CD4-positive, alpha-beta T cell treated with Interleukin-4 for 4 hours (primary cell): Measurements from ENCODE around the gene MAB21L1.

ENCODE experiments used
- DNase-seq: peaks from one replicate; pipeline ENCODE4 v3.0.0-alpha.2; 2020

Gene MAB21L1

GRCh38 chr13:35475960-35476943 lies at the start of gene MAB21L1:
MAB21L1 (minus strand) TSS chr13:35476689; CDS start chr13:35476138, 551 bp downstream.
- DNase-seq: no peak

DNA sequence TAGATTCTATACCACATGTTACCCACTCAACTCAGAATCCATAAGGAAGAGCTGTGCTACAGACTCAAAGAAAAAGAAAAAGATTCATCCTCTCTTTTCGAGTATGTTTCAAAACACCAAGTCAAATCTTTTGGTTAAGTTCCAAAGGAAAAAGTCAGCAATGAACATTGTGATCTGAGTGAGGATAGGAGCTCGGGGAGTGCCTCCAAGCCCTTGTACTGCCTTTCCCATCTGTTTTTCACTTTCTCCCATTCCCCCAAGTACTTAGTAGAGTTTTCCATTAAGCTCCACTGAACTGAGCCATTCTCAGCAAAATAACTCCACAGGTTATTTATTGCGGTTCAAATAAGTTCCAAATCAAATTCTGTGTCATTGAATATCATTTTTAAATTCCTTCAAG lies 47.7 kb upstream of the MAB21L1 start:
- no peak for DNase-seq

DNA sequence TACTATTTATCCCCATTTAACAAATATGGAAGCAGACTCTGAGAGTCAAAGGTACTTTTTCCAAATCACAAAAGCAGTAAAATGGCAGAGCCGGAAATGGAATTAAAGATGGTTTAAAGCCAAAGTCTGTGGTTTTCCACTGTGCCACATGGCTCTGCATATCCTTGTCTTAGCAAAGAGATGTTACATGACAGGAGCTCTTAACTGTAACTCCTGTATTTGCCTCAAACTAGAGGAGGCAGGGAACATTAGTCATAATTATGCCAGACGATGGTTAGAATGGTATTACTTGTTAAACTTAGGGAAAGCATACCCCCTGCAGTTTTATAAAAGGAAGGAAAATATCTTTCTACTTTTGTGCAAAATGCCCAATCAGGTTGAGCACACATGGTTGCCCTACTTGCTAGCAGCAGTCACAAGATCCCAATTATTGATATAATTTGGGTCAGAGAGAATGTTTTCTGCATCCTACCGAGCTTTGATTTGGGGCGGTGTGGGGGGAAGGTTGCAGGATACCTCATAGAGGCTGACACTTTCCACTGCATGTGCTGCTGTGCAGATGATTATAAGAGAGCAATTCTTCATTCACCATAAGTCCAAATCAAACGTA lies 42.0 kb upstream of the MAB21L1 start:
- DNase-seq: no peak

GRCh38 chr13:35514801-35515502 lies 38.5 kb upstream of the MAB21L1 start:
- DNase-seq: no peak

DNA sequence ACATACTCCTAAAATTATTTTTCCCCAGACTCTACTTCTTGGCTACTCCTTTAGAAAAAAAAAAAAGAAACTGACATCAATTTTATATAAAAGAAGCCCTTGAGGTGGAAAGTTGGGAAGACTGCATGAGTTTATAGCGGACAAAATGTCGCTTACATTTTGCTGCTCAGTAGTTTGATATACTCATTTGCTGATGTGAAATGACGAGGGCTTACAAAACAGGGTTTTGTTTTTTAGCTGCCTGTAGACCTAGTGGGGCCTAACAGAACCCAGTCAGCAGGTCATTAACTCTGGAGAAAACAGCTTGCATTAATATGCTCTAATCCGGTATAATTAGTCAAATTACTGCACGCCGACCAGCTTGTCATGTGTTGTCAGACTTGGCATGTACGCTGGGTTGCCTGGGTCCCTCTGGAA lies 37.6 kb upstream of the MAB21L1 start:
- DNase-seq: no peak

DNA sequence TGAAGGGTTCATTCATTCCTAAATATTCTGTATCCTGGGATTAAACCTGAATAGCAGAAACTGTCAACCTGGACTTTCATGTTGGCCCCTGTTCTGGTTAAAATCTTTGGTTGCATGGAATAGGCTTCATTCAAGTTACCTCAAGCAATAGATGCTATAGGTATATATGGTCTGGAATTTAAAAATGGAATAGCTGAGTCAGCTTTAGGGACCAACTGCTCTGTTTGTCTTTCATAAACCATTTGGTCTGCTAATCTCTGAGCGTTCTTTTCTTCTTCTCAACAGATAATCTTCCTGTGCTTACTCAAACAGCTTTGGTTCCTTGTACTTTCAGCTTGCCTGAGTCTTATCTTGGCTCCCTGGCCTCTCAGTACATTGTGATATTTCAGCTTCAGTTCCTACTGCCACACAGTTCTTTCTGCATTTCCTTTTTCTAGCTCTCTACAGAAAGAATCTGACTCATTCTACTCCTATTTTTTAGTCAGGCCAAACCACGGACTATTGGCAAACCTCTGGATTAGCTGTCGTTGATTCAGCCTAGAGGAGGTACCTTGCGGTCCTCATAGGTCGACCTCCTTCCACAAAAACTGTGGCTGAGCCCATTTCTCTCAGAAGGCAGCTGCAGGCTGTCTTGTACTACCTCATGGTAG lies 35.9 kb upstream of the MAB21L1 start:
- DNase-seq: no peak

DNA sequence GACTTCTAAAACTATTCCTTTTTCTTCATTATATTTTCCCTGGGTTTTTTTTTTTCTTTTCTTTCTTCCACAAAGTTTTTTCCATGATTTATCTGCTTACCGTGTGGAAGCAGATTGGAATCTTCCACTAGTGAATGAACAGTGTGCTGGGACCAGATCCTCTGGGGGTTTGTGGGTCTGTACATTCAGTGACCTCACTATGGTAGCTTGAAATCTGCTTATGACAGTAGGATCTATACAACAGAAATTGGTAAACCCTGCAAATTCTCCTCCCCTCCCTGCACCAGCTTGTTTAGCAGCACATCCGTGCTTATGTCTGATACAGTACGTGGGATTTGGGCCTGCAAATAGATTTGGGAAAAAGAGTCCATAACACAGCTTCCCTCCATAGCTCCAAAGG lies 26.0 kb upstream of the MAB21L1 start:
- DNase-seq: no peak

DNA sequence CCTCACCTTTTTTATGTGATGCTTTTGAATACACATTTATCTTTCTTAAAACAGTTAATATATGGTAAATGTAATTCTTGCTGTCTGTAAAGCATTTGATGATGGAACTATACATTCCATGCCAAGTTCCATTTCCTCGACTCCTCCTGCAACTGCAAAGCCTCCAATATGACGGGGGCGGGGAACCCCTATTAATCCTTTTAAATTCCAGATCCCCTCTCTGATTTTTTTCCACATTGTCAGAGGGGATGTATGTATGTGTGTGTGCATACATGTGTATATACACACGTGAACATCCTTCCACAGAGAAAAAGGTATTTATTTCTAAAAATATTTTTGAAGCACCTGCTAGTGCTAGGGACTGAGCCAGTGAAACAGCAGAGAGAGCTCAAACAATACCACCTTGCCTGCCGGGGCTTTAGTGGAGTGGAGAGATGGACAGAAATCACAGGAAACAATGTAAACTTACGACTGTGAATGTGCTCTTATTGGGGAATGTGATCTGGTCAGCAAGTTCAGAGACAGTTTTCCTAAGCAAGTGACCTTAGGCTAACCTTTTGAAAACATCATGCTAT lies 25.3 kb upstream of the MAB21L1 start:
- DNase-seq: no peak

- DNase-seq: no peak
Observed at GRCh38 chr13:35500144-35500543, 23.7 kb upstream of the MAB21L1 start.

GRCh38 chr13:35499676-35500075 lies 23.2 kb upstream of the MAB21L1 start:
- no peak for DNase-seq

- no peak for DNase-seq
Observed at GRCh38 chr13:35499196-35499662, 22.7 kb upstream of the MAB21L1 start.

- no peak for DNase-seq
Observed at GRCh38 chr13:35498231-35498630, 21.7 kb upstream of the MAB21L1 start.

- no peak for DNase-seq
Observed at GRCh38 chr13:35496761-35497386, 20.4 kb upstream of the MAB21L1 start.

DNA sequence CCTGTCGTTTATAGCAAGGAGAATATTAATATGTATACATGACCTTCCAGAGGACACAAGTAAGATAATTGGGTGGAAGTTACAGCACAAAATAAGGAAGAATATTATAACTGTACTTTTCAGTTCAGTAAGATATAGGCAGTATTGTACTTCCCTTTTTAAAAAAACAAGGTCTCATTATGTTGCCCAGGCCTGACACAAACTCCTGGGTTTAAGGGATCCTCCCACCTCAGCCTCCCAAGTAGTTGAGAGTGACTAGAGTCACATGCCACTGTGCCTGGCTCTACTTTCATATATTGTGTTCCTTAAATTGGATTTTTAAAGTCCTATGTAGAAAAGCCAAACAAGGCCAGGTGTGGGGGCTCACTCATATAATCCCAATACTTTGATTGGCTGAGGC lies 19.5 kb upstream of the MAB21L1 start:
- DNase-seq: no peak

DNA sequence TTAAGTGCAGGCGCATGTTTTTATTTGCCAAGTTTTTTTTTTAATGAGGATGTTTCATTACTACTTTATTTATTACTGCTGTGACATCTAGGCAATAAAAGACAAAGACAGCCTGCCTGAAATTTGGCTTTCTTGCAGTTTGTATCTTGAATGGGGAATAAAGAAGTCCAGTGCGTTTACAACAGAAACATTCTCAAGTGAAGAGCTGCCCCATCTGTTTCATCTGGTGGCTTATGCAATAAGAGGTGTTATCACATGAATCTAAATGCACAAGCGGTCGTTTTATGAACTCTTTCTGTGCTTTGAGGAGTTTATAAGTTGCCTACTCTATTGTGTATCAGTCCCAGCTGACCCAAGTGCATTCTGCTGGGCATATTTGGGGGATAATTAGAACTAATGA lies 12.6 kb upstream of the MAB21L1 start:
- DNase-seq: no peak

DNA sequence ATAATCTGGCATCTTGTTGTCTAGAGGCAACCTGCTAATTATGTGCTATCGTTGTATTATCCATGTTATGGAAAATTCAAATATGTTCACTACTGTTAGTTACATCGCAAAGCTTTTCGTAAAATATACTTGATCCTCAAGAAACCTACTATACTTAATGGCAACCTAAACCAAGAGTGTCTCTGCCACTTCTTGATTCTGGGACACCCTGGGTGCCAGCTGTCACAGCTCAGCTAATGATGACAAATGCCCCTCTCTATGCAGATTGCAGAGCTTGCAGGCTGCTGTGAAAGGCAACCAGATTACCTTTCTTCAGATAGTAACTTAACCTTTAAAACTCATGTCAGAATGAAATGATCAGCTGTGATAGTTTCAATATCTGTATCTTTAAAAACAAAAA lies 8.9 kb upstream of the MAB21L1 start:
- no peak for DNase-seq

DNA sequence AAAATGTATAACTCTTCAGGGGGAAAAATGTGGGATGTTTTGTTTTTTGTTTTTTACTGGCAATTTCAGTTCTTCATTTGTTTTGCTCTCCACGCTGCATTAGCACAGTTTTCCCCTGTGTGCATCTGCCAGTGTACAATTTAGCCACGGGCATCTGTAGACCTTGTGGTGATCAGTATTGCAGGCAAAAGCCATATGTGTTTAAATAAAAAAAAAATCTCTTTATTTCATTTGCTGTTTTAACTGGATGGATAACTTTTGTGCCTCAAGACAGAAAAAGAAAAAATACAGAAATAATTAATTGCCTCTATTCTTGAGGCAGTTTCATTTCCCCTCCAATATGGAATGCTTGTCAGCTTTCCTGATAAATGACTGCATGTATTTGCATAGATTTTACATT lies 7.9 kb upstream of the MAB21L1 start:
- no peak for DNase-seq

DNA sequence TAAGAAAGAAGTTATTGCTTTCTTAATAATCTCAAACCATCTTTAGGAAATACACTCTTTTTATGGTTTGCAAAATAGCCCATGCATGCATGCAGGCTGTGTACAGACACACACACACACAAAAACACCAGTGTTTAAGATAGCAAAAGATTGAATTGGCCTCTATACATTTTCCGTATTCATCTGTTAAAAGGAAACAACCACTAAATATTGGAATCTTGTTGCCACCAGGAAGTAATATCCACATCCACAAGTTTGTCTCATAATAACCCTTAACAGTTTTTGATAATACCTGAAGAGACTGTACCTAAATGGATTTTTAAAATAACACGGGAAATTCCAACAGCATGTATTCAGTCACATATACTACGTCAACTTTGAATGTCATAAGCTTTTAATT lies 7.3 kb upstream of the MAB21L1 start:
- DNase-seq: no peak

GRCh38 chr13:35482527-35482926 lies 6.0 kb upstream of the MAB21L1 start:
- no peak for DNase-seq

DNA sequence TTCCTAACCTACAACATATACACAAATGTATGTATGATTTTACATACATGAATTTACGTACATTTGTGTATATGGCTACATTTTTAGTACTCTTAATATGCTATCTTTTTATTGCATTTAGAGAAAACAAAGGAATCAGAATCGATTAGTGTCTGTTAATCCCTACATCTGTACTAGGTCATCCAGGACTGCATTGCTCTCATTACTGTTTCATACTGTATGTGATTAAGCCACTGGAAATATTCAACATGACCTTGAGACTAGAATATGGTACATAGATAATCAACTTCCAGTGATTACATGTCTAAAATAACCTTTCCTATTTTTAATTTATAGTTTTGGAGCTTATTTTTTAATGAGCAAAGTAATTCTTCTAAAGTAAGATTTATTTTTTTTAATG lies 5.3 kb upstream of the MAB21L1 start:
- DNase-seq: no peak

DNA sequence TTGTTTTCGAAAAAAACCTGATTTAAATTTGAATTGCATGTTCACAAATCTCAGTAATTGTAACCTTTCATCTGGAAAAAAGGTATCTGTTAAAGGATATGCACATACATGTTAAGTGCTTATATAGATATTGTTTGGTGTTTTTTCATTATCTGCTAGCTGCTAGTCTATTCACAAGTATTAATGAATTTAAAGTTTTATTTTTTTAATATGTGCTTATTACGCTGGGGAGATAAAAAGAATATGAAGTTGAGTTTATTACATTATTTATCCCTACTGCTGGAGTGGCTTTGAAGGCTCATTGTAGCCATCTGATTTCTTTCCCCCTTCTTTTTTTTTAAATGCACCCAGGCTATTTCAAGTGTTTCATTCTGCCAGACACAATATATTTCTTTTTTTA lies 3.9 kb upstream of the MAB21L1 start:
- no peak for DNase-seq

- no peak for DNase-seq
Observed at GRCh38 chr13:35479706-35480105, 3.2 kb upstream of the MAB21L1 start.
